Right atrium auricular region (tissue), 2 donors: ENCODE measurements around the gene SLC7A6. TPM values are rescaled to one million over a fixed set of nuclear protein-coding genes. Genes with fewer than 3 reads are reported as not detected.

Source experiments
- DNase-seq: peaks from one replicate; pipeline ENCODE4 v3.0.0-alpha.2; 2019; ENCODE audit warnings: low spot score
- H3K27ac ChIP-seq, 2 donors: fragments of 200-600 bp; sonication (generic); 1 replicate in 1 of 2; 2 replicates in 1 of 2; pipeline ENCODE4 v1.5.1; 2016 to 2019
- H3K27me3 ChIP-seq, 2 donors: fragments of 200-600 bp; sonication (generic); one replicate each; pipeline versions ENCODE4 v1.5.1 to v1.6.0; 2017 to 2019
- H3K36me3 ChIP-seq: fragments of 200-600 bp; sonication (generic); one replicate; pipeline ENCODE4 v1.5.1; 2016
- H3K4me1 ChIP-seq, 2 donors: fragments of 200-600 bp; sonication (generic); one replicate each; pipeline versions ENCODE4 v1.5.1 to v1.6.0; 2017 to 2019
- H3K4me3 ChIP-seq, 2 donors: fragments of 200-600 bp; sonication (generic); 1 replicate in 1 of 2; 2 replicates in 1 of 2; pipeline ENCODE4 v1.5.1; 2017 to 2019; ENCODE audit warnings: mild to moderate bottlenecking in 1 of 2, moderate library complexity in 1 of 2
- H3K9me3 ChIP-seq, 2 donors: fragments of 200-600 bp; sonication (generic); one replicate each; pipeline ENCODE4 v1.5.1; 2019
- CTCF ChIP-seq, 2 donors: fragments of 200-600 bp; sonication (generic); IDR thresholded peaks; one replicate each; pipeline ENCODE4 v1.5.1; 2019; ENCODE audit warnings: antibody characterized with exemption in 2 of 2
- total RNA-seq, 2 donors: library from RNA; depleted of rRNA; stranded (reverse); fragments of >200 nt; gene quantifications; one replicate each; pipeline ENCODE4 v1.1.0, GENCODE V29; 2016

SLC7A6 gene
- total RNA-seq, 2 donors from 2014 or later = 28.9 to 51.0 TPM

- Histone ChIP-seq H3K36me3 (peaks cover 73% of the 10 kb centered on the region), H3K27ac (no peak overlapping the region)
These were observed 79.9 kb downstream of the SLC7A6 start for GRCh38 chr16:68344252-68344651.

DNA sequence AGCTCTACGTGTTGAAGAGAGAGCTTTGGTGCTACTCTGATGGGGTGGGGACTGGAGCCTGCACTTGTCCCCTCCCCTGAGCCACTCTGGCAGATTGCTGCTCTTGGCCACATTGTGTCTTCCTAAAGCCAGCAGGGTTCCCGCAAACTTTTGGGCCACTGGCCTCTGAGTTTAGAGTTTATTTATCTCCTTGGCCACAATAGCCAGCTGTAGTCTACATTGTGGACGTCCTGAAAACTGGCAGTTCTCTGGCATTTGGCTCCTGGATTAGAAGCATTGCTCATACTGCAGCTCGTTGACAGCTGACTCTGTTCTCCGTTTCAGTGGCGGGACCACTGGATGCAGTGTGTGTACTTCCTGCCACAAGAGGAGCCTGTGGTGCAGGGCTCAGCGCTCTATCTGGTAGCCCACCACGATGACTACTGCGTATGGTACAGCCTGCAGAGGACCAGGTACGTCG is 81.1 kb downstream of the SLC7A6 start:
- Histone ChIP-seq H3K36me3 (peaks cover 75% of the 10 kb centered on the region), H3K9me3 (no peaks in the 10 kb centered on the region), H3K27ac (peak overlapping the region in 1 of 2 donors; percentile 36), H3K4me1 (peaks cover 0 to 9% of the 10 kb centered on the region in 2 donors), H3K27me3 (no peaks in the 10 kb centered on the region), H3K4me3 (no peak overlapping the region)
- TF ChIP-seq CTCF (IDR thresholded peaks at IDR 0.05) = no peak
- no peak for DNase-seq

More at GRCh38 chr16:68344252-68344651, 79.9 kb downstream of the SLC7A6 start:
- Histone ChIP-seq H3K9me3 (no peaks in the 10 kb centered on the region), H3K27me3 (no peaks in the 10 kb centered on the region), H3K4me3 (no peak overlapping the region), H3K4me1 (peaks cover 0 to 9% of the 10 kb centered on the region in 2 donors)
- no peak for DNase-seq
- TF ChIP-seq CTCF (IDR thresholded peaks at IDR 0.05) = no peak

DNA sequence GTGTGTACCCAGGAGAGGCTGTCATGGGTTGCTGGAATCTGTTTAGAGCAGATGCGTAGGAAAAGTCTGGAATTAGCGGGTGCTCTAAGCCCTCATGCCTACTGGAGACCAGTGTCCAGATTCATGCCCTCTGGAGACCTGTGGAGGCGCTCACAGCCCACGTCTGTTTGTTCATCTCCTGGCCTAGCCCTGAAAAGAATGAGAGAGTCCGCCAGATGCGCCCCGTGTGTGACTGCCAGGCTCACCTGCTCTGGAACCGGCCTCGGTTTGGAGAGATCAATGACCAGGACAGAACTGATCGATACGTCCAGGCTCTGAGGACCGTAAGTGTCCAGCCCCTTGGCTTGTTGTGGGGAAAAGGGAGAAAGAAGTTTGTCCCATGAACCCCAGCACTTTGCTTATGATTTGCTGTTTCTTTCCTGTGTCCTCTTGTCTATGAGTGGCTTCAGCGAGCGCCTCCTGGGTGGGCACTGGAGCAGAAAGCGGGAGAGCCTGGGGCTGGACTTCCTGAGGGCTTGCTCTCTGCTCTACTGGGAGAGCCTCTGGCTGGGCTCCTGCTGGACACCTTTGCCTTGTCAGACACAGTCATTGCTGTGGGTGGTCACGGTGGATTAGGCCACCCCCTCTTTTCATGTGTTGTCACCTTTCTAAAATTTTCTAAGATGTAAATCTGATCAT is 81.8 kb downstream of the SLC7A6 start:
- Histone ChIP-seq H3K27ac (peak overlapping the region in 1 of 2 donors; percentile 36), H3K9me3 (no peaks in the 10 kb centered on the region), H3K27me3 (no peaks in the 10 kb centered on the region), H3K4me3 (no peak overlapping the region), H3K36me3 (peaks cover 71% of the 10 kb centered on the region), H3K4me1 (peaks cover 0 to 9% of the 10 kb centered on the region in 2 donors)
- DNase-seq = no peak
- TF ChIP-seq CTCF (IDR thresholded peaks at IDR 0.05) = no peak

DNA sequence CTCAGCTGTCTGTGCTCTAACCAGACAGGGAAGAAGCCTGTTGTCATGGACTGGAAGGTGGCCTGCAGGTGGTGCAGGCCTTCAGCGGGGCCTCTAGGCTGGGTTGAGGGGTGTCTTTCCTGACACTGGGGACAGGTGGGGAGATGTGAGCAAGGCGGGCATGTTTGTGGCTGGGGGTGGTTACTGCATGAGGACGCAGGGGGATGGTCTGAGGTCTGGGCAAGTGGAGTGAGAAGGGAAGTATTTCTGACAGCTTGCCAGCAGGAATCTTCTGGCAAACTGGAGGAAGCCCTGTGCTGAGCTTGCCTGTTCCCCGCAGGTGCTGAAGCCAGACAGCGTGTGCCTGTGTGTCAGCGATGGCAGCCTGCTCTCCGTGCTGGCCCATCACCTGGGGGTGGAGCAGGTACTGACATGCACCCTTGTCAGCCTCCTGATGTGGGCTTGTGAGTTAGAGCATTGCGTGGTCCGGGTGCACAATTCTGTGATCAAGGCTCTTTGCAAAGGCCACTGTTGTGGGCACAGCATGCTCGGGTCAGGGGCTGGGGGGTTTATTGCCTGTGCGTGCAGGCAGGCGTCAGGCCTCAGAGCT is 82.7 kb downstream of the SLC7A6 start:
- Histone ChIP-seq H3K9me3 (no peaks in the 10 kb centered on the region), H3K27ac (no peak overlapping the region), H3K4me1 (peaks cover 0 to 9% of the 10 kb centered on the region in 2 donors), H3K36me3 (peaks cover 70% of the 10 kb centered on the region), H3K27me3 (no peaks in the 10 kb centered on the region), H3K4me3 (no peak overlapping the region)
- DNase-seq = no peak
- no peak for TF ChIP-seq CTCF (IDR thresholded peaks at IDR 0.05)

DNA sequence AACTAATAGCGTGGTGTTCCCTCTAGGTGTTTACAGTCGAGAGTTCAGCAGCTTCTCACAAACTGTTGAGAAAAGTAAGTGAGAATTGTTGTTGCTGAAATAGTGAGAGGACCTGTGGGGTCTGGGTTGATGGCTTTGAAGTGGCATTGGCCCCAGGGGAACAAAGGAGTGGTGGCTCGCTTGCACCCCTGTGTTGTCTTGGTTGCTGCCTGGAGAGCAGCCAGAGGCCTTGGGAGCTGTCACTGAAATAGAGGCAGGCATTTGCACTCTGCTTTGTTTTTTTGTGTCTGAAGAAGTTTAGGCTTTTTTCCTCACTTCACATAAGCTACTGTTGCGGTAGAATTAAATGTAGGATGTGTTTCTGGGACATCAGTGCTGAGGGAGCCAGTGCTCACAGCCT is 83.3 kb downstream of the SLC7A6 start:
- Histone ChIP-seq H3K9me3 (no peaks in the 10 kb centered on the region), H3K4me1 (peaks cover 0 to 9% of the 10 kb centered on the region in 2 donors), H3K36me3 (peaks cover 70% of the 10 kb centered on the region), H3K4me3 (no peak overlapping the region), H3K27ac (no peak overlapping the region), H3K27me3 (no peaks in the 10 kb centered on the region)
- TF ChIP-seq CTCF (IDR thresholded peaks at IDR 0.05) = no peak
- DNase-seq = no peak
